MCF 10A (cell line): ENCODE measurements around the gene CCDC24. TPM values are rescaled to one million over a fixed set of nuclear protein-coding genes. Genes with fewer than 3 reads are reported as not detected.
A peak's percentile ranks its signal among the peaks of the same experiment; 100 is the strongest.

ENCODE experiments used
- Bru-seq: library from RNA; stranded (reverse); fragments of 400-500 nt; gene quantifications from one replicate; lab custom pipeline; 2021; lab: Mats Ljungman, UMichigan
- BruChase-seq, 2 experiments: library from RNA; stranded (reverse); fragments of 400-500 nt; gene quantifications; one replicate each; lab custom pipeline; 2021; lab: Mats Ljungman, UMichigan
- BruUV-seq: library from RNA; stranded (reverse); fragments of 400-500 nt; replicated peaks from 2 replicates; lab custom pipeline; 2021; lab: Mats Ljungman, UMichigan
- CTCF ChIA-PET: fragments of 300-600 bp; sonication (Branson Sonifier 250); formaldehyde crosslinking; extraction: SDS; loops from one replicate; lab custom pipeline; 2021; ENCODE audit warnings: antibody characterized with exemption, inconsistent platforms; lab: Yijun Ruan, JAX
- POLR2A ChIA-PET: fragments of 300-600, 350-650 bp; sonication (Branson Sonifier 250); formaldehyde crosslinking; extraction: SDS; loops from one replicate; lab custom pipeline; 2020; ENCODE audit warnings: antibody characterized with exemption, inconsistent platforms; lab: Yijun Ruan, JAX
- DNase-seq: peaks from one replicate; pipeline ENCODE4 v3.0.0-alpha.2; 2018; ENCODE audit not compliant: unreplicated experiment
- H3K27ac Mint-ChIP-seq: one replicate; pipeline ENCODE4 v1.8.0; 2022; ENCODE audit warnings: mild to moderate bottlenecking, low read depth, mixed read lengths; ENCODE audit not compliant: unreplicated experiment
- H3K27me3 Mint-ChIP-seq: one replicate; pipeline ENCODE4 v1.8.0; 2022; ENCODE audit warnings: mixed read lengths; ENCODE audit not compliant: insufficient read depth, unreplicated experiment
- H3K36me3 Mint-ChIP-seq: one replicate; pipeline ENCODE4 v1.8.0; 2022; ENCODE audit warnings: mild to moderate bottlenecking, moderate library complexity, mixed read lengths; ENCODE audit not compliant: insufficient read depth, unreplicated experiment
- H3K4me1 Mint-ChIP-seq: one replicate; pipeline ENCODE4 v1.8.0; 2022; ENCODE audit warnings: mixed read lengths; ENCODE audit not compliant: insufficient read depth, unreplicated experiment
- H3K4me3 Mint-ChIP-seq: one replicate; pipeline ENCODE4 v1.8.0; 2022; ENCODE audit warnings: mild to moderate bottlenecking, moderate library complexity, mixed read lengths; ENCODE audit not compliant: unreplicated experiment
- H3K9me3 Mint-ChIP-seq: one replicate; pipeline ENCODE4 v1.8.0; 2022; ENCODE audit warnings: mixed read lengths; ENCODE audit not compliant: unreplicated experiment
- CTCF ChIP-seq: fragments of 200-600 bp; IDR thresholded peaks from one replicate; pipeline ENCODE4 v1.8.0; 2022; ENCODE audit warnings: antibody characterized with exemption, mild to moderate bottlenecking; ENCODE audit not compliant: unreplicated experiment
- intact Hi-C: fragments of 100-400 bp; cut with micrococcal nuclease; formaldehyde crosslinking; loops from 2 replicates; pipeline ENCODE4 v1.14.1; 2022
- long read RNA-seq: library from polyadenylated mRNA; stranded (forward); transcript quantifications from one replicate; pipeline ENCODE4 v2.0.0, GENCODE V29; 2022
- total RNA-seq: library from RNA; stranded (reverse); gene quantifications from 2 replicates; pipeline ENCODE4 v1.2.3, GENCODE V29; 2022

The CCDC24 gene
- total RNA-seq: 3.6 and 4.8 TPM in 2 replicates
- percentile 30 among the genes with signal in this experiment for Bru-seq, nascent RNA
- percentile 24 among the genes with signal in this experiment for BruChase-seq, experiment 1, labeled RNA remaining after a 6-hour chase
- BruChase-seq, experiment 2, labeled RNA remaining after a 2-hour chase: percentile 31 among the genes with signal in this experiment
- long read RNA-seq, partial matches to known transcripts: 2 of 9 reads
- long read RNA-seq, other reads (novel, unspliced or antisense): 7 of 9 reads

GRCh38 chr1:43991476-43992231, at the start of gene CCDC24:
Gene CCDC24 (plus strand): TSS chr1:43991599. CDS start chr1:43991879, 280 bp downstream.
- intact Hi-C loops: no loop called here
- H3K4me1 Mint-ChIP-seq: no peaks in the 10 kb centered on the region
- peak within 1 kb of the TSS; percentile 92 for H3K27ac Mint-ChIP-seq
- peaks cover 17% of the 10 kb centered on the region for H3K36me3 Mint-ChIP-seq
- POLR2A ChIA-PET: interaction anchor here (0.6 to 5.0 kb wide), 4 partner anchors 17 to 77 kb away, joined by 3 to 30 read pairs (median 4); partner anchors contain the start of gene ATP6V0B
- no peak for TF ChIP-seq CTCF
- H3K27me3 Mint-ChIP-seq: no peaks in the 10 kb centered on the region
- peak; percentile 86 for DNase-seq
- no peaks in the 10 kb centered on the region for H3K9me3 Mint-ChIP-seq
- BruUV-seq: no TSS peak
- CTCF ChIA-PET: interaction anchor here (0.6 to 5.0 kb wide), 6 partner anchors 14 to 972 kb away, joined by 3 to 36 read pairs (median 4); no protein-coding TSS in a partner anchor
- H3K4me3 Mint-ChIP-seq: peak within 1 kb of the TSS; percentile 89

- TF ChIP-seq CTCF: no peak
- intact Hi-C loops: no loop called here
- no peak for DNase-seq
- Mint-ChIP-seq H3K4me1 (peaks cover 16% of the 10 kb centered on the region), H3K27ac (no peak overlapping the region), H3K9me3 (no peaks in the 10 kb centered on the region), H3K27me3 (no peaks in the 10 kb centered on the region), H3K4me3 (no peak overlapping the region), H3K36me3 (peaks cover 11% of the 10 kb centered on the region)
- BruUV-seq: no TSS peak
- POLR2A ChIA-PET: interaction anchor here (1.2 kb wide), 1 partner anchor 7 kb away, joined by 5 read pairs; no protein-coding TSS in a partner anchor
- CTCF ChIA-PET: interaction anchor here (0.7 to 4.3 kb wide), 4 partner anchors 8 to 179 kb away, joined by 3 to 60 read pairs (median 8); partner anchors contain the start of gene ARTN
Measured at GRCh38 chr1:43942411-43942810, 49.0 kb upstream of the CCDC24 start.

GRCh38 chr1:43944860-43945259, 46.5 kb upstream of the CCDC24 start:
- TF ChIP-seq CTCF: no peak
- Mint-ChIP-seq H3K9me3 (no peaks in the 10 kb centered on the region), H3K27me3 (no peaks in the 10 kb centered on the region), H3K36me3 (peaks cover 11% of the 10 kb centered on the region), H3K4me1 (peaks cover 22% of the 10 kb centered on the region), H3K27ac (no peak overlapping the region), H3K4me3 (peak overlapping the region; percentile 99)
- no peak for DNase-seq
- CTCF ChIA-PET: interaction anchor here (0.6 to 4.3 kb wide), 5 partner anchors 11 to 181 kb away, joined by 3 to 60 read pairs (median 7); partner anchors contain the start of gene ARTN
- intact Hi-C loops: no loop called here
- no TSS peak for BruUV-seq
- POLR2A ChIA-PET: interaction anchor here (1.6 to 2.5 kb wide), 4 partner anchors 9 to 181 kb away, joined by 4 to 21 read pairs (median 8); partner anchors contain the start of gene ATP6V0B
